GM19467 (cell line): ENCODE data around the gene PRAMEF5.
"Not testable (repeated sequence)": the region's sequence is repeated elsewhere in the genome, so short reads cannot be mapped to it uniquely, and the experiment has no call there.

Source experiments
- ATAC-seq: cut with Tn5 transposase; IDR thresholded peaks from one replicate; pipeline ENCODE4 v1.9.1; 2021; ENCODE audit warnings: mild to moderate bottlenecking, moderate library complexity; ENCODE audit not compliant: unreplicated experiment

Gene PRAMEF5

GRCh38 chr1:13253898-13254297 is at the start of gene PRAMEF5:
Gene PRAMEF5 (plus strand): TSS chr1:13254198. CDS start chr1:13259269, 5,071 bp downstream.
- not testable (repeated sequence) for ATAC-seq

GRCh38 chr1:13208712-13209111 is 45.3 kb upstream of the PRAMEF5 start:
- not testable (repeated sequence) for ATAC-seq

GRCh38 chr1:13216619-13217018 is 37.4 kb upstream of the PRAMEF5 start:
- ATAC-seq: not testable (repeated sequence)

GRCh38 chr1:13219203-13219602 is 34.8 kb upstream of the PRAMEF5 start:
- not testable (repeated sequence) for ATAC-seq

- ATAC-seq: not testable (repeated sequence)
Measured at GRCh38 chr1:13222788-13223187, 31.2 kb upstream of the PRAMEF5 start.

GRCh38 chr1:13224480-13225060 is 29.4 kb upstream of the PRAMEF5 start:
- ATAC-seq: no peak

GRCh38 chr1:13225675-13226204 is 28.3 kb upstream of the PRAMEF5 start, which contains the start of gene PRAMEF18:
Gene PRAMEF18 (minus strand): TSS chr1:13226154. CDS start chr1:13226106, 48 bp downstream.
- not testable (repeated sequence) for ATAC-seq

- ATAC-seq: not testable (repeated sequence)
Measured at GRCh38 chr1:13227271-13228055, 26.5 kb upstream of the PRAMEF5 start.

- ATAC-seq: no peak
Measured at GRCh38 chr1:13228343-13228781, 25.6 kb upstream of the PRAMEF5 start.

GRCh38 chr1:13230096-13230495 is 23.9 kb upstream of the PRAMEF5 start:
- ATAC-seq: not testable (repeated sequence)

GRCh38 chr1:13230601-13231000 is 23.4 kb upstream of the PRAMEF5 start:
- ATAC-seq: not testable (repeated sequence)

- not testable (repeated sequence) for ATAC-seq
Measured at GRCh38 chr1:13231061-13231750, 22.8 kb upstream of the PRAMEF5 start.

GRCh38 chr1:13232056-13232455 is 21.9 kb upstream of the PRAMEF5 start:
- not testable (repeated sequence) for ATAC-seq

GRCh38 chr1:13234057-13234456 is 19.9 kb upstream of the PRAMEF5 start:
- ATAC-seq: not testable (repeated sequence)

GRCh38 chr1:13237572-13237971 is 16.4 kb upstream of the PRAMEF5 start:
- not testable (repeated sequence) for ATAC-seq

- not testable (repeated sequence) for ATAC-seq
Measured at GRCh38 chr1:13239633-13240032, 14.4 kb upstream of the PRAMEF5 start.

- not testable (repeated sequence) for ATAC-seq
Measured at GRCh38 chr1:13243536-13244263, 10.3 kb upstream of the PRAMEF5 start.

GRCh38 chr1:13245841-13246553 is 8.0 kb upstream of the PRAMEF5 start:
- ATAC-seq: not testable (repeated sequence)

GRCh38 chr1:13246554-13246871 is 7.5 kb upstream of the PRAMEF5 start:
- not testable (repeated sequence) for ATAC-seq

GRCh38 chr1:13247122-13247521 is 6.9 kb upstream of the PRAMEF5 start:
- not testable (repeated sequence) for ATAC-seq
